Stimulated activated CD8-positive, alpha-beta memory T cell treated with anti-CD3 and anti-CD28 coated beads, Interleukin-7, amount 100 ng/mL, for 48 hours (primary cell): ENCODE measurements around the gene PPP6R1.
A peak's percentile ranks its signal among the peaks of the same experiment; 100 is the strongest.
"Not testable (repeated sequence)": the region's sequence is repeated elsewhere in the genome, so short reads cannot be mapped to it uniquely, and the experiment has no call there.

Experiments used
- DNase-seq, 2 donors: peaks; one replicate each; pipeline ENCODE4 v3.0.0-alpha.2; 2020; ENCODE audit warnings: low read depth in 1 of 2; ENCODE audit errors: extremely low read depth in 1 of 2

PPP6R1 gene

DNA sequence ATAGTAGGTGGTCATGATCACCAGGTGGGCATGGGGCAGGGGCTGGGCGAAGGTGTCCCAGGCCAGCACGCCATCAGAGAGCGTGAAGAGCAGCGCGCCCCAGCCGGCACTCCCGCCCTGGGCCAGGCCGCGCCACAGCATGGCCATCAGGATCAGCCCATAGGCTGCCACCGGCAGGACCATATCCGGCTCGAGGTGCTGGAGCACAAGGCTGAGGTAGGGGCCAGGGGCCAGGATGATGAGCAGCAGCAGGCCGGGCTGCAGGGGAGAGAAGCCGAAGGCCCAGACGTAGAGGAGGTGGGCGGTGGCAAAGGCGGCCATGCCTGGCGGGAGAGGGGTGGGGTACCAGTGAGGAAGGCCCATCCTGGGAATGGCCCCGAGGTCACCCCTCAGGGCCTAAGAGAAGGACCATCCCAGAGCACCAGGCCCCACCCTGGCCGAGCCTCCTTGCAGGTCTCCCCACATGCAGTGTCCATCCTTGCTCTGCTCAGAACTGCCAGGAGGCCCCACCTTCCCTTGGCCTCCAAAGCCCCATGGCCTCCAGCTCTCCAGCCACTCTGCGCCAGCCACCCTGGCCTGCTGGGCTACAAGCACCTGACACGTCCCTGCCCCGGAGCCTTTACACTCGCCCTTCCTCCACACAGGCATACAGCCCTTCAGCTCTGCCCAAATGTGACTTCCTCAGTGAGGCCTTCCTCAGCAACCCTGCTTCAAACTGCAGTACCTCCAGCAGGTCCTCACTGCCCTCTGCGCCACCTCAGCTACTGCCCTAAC is 31.4 kb downstream of the PPP6R1 start:
- DNase-seq = no peak

DNA sequence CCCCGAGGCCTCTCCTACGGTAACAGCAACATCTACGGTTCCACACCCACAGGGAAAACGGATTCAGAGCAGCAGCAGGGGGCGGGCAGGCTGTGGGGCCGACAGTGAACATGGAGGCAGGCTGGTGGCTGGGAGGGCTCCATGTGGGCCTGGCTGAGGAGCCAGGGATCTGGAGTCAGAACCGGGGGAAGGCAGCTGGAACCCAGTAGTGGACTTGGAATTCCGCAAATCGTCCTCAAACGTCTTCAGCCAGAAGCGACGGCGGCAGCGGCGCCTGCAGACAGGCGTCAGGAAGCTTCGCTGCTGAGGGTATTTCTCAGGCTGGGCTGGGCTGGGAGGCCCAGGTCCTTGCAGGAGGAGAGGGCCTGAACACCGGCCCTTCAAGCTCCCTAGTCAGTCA is 32.0 kb downstream of the PPP6R1 start:
- DNase-seq = no peak

DNA sequence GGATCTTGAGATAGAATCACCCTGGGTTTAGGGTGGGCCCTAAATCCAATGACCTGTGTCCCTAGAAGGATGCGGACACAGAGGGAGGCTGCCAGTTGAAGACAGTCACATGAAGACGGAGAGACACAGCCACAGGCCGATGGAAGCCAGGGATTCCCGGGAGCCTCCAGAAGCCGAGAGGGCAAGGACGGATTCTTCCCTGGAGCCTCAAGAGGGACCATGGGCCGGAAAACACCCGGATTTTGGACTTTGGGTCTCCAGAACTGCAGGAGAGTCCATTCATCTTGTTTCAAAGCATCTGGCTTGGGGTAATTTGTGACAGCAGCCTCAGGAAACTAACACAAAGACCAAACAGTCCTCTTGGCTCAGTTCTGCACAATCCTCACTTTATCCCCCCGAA is 32.5 kb downstream of the PPP6R1 start:
- no peak for DNase-seq

DNA sequence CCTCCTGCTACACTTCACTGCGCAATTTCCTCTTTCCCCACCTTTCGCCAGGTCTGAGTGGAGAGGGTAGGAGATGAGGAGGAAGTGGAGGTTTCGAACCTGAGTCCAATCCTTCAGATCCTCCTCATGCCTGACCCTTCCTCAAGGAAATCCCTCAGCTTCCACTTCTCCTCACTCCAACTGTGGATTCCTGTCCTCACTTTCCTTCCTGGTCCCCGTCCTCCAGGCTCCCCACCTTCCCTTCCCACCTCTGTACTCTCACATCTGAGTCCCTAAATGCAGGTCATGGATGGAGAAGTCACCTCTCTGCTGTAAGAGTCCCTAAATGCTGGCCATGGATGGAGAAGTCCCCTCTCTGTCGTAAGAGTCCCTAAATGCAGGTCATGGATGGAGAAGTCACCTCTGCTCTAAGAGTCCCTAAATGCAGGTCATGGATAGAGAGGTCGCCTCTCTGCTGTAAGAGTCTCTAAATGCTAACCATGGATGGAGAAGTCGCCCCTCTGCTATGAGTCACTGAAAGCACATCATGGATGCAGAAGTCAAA is 33.3 kb downstream of the PPP6R1 start:
- DNase-seq = no peak

DNA sequence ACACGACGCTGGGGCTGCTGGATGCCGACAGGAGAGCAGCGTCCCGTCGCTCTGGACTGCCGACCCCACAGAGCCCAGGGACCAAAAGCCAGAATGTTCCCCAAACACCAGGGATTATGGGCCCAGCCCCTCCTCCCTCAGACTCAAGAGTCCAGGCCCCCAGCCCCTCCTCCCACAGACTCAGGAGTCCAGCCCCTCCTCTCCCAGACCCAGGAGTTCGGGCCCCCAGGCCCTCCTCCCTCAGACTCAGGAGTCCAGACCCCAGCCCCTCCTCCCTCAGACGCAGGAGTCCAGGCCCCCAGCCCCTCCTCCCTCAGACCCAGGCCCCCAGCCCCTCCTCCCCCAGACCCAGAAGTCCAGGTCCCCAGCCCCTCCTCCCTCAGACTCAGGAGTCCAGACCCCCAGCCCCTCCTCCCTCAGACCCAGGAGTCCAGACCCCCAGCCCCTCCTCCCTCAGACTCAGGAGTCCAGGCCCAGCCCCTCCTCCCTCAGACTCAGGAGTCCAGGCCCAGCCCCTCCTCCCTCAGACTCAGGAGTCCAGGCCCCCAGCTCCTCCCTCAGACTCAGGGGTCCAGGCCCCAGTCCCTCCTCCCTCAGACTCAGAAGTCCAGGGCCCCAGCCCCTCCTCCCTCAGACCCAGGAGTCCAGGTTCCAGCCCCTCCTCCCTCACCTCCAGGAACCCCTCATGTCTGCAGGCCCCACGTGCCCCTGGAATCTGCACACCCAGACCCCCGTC is 34.0 kb downstream of the PPP6R1 start:
- not testable (repeated sequence) for DNase-seq

DNA sequence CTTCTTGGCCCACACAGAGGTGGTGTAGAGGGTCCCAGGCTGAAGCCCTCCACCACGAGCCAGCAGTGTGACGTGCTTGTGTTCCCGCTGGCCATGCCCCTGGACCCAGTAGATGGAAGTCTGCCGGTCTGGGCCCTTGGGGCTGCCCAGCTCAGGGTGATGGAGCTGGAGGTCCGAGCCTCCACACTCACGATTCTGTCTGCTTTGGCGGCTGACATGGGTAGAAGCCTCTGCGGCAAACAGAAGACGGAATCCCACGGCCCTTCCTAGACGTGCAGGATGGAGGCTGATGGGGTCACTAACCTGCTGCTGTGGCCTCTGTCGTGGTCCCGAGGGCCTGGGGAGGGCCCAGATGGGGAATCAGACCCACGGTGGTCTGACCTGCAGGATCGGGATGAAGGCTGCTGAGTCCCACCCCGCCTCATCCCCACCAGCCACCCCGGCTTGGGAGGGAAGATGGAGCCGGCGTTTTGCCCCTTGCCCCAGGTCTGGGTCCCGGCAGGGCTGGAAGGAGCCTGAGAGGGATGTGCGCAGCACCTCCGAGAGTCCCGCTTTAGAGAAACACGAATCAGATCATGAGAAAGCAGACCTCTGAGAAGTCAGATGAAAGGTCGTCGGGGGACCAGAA is 34.7 kb downstream of the PPP6R1 start:
- DNase-seq = no peak

DNA sequence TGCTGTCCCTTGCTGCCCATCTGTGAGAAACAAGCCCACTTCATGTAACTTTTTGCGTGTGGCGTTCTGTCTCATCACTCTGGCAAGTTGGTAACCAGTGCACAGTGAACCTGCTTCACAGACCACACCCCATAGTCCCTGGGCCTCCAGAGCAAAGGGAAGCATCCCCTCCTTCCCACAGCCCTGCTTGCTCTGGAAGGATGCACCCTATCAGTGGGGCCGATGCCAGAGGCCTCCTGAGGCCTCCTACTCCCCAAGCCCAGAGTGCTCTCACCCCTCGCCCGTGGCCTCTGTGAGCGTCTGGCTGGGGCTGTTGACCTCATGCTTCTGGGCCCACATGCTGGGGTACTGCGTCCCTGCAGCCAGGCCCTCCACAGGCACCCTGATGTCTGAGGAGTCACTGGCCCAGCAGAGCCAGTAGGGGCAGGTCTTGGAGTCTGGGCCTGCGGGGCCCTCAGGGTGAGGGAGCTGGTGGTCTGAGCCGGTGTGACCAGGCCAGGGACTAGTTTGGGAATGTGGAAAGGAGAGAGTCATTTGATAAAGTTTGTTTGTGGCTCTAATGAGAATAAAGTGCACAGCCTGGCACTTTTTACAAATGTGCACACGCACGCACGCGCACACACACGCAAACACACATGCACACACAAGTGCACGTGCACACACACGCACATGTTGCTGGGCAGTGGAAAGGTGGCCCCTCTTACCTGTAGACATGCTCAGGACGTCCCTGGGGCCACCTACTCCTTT is 35.4 kb downstream of the PPP6R1 start:
- DNase-seq = no peak

DNA sequence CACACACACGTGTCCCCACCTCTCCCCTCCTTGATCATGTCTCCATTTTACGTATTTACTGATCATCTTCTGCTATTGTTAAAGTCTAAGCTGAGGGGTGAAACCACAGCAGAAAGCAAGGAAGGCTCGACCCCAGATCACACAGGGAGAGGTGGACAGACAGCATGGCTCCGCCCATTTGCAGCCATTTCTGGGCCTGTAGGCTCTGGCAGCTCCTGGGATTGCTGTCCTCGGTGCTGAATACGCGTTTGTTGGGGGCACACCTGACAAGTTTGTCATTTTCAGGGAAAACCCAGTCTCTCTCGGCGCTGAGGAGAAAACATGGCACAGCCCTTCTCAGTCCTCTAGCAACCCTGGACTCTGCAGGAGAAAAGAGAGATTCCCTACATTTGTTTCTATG is 38.3 kb downstream of the PPP6R1 start:
- DNase-seq = no peak

DNA sequence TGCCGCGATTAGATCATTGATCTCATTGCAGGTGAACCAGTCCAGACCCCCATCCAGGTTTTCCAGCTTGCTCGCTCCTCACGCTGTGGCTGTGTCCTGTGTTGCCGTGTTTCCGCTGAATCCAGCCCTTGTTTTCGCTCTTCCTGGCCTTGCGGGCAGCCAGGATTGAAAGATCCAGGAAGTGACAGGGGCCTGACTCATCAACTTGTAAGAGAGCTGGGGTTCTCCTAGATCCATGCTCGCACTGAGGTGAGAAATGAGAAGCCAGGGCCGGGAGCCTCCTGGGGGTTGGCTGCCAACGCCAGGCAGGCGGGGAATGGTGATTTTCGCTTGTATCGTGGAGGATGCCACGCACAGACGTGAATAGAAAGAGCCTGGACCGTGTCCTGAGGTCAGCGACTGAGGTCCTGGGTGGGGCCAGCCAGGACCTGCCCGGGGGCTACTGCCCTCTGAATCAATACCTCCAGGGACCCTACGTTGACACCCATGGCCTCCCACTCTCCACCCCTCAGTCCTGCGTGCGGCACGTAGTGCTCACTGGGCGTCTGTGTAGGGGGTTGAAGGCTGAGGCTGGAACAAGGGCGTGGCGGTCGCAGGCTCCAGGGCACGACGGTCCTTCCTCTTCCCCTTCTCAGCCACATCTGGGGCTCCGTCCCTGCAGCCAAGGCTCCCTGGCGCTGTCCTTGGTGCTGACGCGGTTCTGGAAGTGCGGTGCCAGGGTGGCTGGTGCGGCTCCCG is 42.2 kb downstream of the PPP6R1 start:
- peak; percentile 14 to 57 for DNase-seq

DNA sequence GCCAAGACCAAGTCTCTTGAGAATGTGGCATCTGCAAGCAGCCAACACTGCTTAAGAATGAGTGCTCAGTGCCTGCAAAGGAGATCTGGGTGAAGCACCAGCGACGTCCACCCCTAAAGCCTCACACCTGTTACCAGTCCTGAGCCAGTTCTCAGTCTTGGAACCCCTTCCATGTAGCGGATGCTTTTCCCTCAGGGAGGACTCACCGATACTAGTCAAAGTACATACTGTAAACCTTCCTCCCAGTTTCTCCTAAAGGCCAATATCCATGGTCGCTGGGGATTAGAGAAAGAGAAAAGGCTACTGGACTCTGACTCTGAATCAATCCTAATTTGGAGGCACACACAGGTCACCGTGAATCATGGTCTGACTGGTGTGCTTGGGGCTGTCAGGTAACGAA is 45.3 kb downstream of the PPP6R1 start:
- no peak for DNase-seq

DNA sequence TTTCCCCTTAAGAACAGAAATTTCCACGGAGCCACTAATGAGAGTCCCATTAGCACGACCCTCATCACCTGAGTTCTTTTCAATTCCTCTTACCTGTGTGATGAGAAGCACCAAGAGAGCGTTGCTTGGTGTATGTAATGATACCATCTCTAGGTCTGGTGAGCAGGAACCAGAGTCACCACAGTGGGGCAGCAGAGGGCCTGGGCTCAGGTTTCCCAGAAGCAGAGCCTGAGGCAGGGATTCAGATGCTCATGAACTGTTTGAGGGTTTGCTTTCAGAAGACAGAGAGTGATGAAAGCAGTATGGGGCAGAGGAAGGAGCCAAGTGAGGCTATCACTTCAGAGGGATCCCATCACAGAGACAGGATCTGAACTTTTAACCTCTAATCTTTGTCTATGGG is 46.4 kb downstream of the PPP6R1 start:
- peak; percentile 6 to 33 for DNase-seq

DNA sequence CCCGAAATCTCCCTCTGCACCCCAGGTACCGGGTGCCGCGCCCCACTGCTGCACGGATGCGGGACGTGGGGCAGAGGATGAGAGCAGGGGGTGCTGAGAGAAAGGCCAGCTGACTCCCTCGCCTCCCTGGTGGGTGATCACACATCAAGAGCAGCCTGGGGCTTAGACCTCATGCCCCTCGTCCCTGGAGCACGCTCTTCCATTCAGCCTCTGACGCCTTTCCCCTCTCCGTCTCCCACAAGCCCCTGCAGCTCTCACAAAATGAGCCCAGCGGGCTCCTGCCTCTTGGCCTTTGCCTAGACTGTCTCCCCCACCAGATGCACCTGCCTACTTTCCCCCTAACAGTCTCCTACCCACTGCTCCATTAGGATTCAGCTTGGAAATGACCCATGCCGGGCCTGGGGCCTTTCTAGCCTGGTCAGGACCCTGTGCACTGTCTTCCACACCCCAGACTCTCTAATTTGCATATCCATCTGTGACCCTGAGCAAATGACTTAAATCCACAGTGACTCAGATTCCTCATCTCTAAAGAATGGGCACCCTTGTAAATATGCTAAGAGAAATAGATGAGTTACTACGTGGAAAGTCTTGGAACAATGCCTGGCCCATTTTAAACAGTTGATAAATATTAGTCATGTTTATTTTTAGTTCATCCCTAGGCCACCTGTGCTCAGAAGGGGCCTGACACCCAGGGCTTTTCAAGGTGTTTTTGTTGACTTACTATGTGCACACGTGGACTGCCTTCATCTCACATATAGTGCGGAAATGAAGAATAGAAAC is 48.9 kb downstream of the PPP6R1 start:
- DNase-seq = no peak

DNA sequence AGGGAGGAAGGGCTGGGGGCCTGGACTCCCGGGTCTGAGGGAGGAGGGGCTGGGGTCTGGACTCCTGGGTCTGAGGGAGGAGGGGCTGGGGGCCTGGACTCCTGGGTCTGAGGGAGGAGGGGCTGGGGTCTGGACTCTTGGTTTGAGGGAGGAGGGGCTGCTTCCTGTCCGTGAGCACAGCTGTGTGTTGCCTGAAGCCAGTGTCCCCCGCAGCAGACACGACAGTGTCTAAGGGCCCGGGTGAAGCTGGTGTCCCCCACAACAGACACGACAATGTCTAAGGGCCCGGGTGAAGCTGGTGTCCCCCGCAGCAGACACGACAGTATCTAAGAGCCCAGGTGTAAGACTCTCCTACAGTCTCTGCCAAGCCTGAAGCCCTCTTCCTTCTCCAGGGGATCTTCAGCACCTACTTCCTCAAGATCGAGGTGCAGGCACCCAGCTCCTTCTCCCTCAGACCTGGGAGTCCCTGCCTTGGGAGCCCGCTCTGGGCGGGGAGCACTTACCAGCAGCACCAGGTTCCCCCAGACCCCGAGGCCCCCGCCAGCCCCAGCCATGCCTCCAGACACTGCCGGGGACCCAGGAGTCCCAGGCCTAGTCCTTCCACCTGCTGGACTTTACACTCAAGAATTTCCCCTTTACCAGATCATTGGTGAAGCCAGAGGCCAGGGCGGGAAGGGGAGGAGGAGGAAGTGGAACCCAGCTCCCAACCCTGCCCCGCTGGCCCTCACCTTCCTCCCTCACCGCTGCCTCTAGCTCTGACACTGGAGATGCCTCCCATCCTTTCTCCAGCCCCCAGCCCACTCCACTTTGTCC is 49.7 kb downstream of the PPP6R1 start, which contains the start of gene PTPRH:
PTPRH (minus strand) TSS at position 622 of the 813 bp plus-strand sequence; CDS start at position 554, 68 bp downstream.
- DNase-seq = no peak

DNA sequence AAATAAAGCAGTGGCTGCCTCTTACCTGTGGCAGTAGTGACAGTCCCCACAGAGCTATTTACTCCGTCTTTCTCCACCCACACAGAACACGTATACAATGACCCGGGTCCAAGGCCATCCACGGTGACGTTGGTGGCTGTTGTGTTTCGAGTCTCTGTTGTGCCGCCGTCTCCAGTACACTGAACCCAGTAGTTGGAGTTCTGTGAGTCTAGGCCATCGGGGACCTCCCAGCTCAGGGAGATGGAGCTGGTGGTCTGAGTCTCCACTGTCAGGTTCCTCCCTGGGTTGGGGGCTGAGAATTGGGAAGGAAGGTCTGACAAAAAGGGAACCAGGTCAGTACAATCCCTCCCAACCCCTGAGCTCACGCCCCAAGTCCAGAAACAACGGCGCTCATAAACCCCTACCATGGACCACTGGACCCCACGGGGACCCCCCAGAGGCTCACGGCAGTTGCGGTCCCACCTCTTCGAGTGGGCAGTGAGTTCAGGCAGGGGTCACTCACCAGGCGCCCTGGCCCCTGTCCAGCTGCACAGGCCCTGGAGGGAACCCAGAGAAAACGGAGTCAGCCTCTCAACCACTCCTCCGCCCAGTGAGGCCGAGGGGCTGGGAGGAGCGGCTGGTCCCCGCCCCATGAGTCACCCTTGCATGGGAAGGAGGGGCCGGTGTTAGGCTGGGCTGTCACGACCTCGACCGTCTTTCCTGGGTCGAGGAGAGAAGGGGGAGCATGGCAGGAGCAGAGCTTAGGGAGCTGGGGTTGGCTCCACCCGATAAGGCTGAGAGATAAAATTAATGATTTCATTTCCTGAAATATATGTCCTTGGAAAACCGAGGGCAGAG is 51.9 kb downstream of the PPP6R1 start:
- DNase-seq = peak; percentile 37 to 39

DNA sequence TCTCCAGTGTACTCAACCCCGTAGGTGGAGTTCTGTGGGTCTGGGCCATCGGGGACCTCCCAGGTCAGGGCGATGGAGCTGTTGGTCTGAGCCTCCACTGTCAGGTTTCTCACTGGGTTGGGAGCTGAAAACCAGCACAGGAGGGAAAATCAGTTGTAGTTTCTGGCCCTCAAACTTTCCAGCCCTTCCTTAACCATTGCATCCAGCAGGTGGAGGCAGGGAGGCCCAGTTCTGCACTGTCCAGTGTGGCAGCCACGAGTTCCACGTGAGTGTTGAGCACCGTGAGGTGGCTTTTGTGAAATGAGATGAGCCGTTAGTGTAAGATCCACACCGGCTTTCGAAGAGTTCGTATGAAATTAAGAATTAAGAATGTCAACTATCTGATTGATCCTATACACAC is 56.6 kb downstream of the PPP6R1 start:
- DNase-seq = not testable (repeated sequence)

DNA sequence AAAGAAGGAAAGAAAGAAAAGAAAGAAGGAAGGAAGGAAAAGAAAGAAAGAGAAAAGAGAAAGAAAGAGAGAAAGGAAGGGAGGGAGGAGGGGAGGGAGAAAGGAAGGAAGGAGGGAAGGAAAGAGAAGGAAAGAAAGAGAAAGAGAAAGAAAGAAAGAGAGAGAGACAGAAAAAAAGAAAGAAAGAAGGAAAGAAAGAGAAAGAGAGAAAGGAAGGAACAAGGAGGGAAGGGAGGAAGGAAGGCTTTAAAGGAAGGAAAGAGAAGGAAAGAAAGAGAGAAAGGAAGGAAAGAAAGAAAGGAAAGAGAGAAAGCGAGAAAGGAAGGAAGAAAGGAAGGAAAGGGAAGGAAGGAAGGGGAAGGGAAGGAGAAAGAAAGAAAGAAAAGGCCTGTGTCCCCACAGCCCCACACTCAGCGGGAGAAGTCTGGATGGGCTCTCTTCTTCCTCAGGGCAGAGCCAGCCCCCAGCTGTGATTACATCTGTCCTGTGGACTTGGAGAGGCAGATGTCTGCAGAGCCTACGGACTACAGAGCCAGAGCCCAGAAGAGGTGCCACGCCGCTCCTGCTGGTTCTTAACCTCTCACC is 59.1 kb downstream of the PPP6R1 start:
- DNase-seq = no peak

DNA sequence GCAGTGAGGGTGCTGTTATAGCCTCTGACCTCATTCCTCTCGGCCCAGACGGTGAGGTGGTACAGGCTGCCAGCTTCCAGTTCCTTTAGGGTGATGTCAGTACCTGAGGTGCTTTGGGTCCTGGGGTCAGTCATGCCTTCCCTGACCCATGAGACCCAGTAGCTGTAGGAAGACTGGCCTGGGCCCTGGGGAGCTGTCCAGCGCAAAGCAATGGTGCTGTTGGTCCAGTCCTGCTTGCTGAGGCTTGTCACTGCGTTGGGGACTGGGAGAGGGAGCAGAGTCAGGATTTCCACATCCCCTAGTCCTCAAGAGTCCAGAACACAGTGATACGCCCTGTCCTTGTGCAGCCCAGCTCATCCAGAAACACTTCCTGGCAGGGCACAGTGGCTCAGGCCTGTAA is 60.2 kb downstream of the PPP6R1 start:
- no peak for DNase-seq
